ENCODE measurements around the gene RASAL2. TPM values are rescaled to one million over a fixed set of nuclear protein-coding genes. Genes with fewer than 3 reads are reported as not detected.

Gene RASAL2
- total and polyA plus RNA-seq, 4 experiments from 2014 or later: 0.28 to 0.32 TPM; not detected in 2

Other genes with a start within 250 kb of the RASAL2 start
- not detected for gene SEC16B, start 124.0 kb upstream of the RASAL2 start, total RNA-seq
- gene SEC16B, start 124.0 kb upstream of the RASAL2 start, polyA plus RNA-seq: not detected